Loucy (cell line): ENCODE results near the gene ZFP28.

Experiments
- EZH2phosphoT487 ChIP-seq: fragments of 200-600 bp; IDR thresholded peaks from 2 replicates; pipeline ENCODE4 v1.6.1; 2018; ENCODE audit warnings: antibody characterized with exemption, mild to moderate bottlenecking, moderate library complexity, borderline replicate concordance
- TF ChIP-seq, protein P1 (sequence below): fragments of 200-600 bp; sonication (generic); conservative IDR thresholded peaks from 2 replicates; pipeline ENCODE4 v1.5.1; 2014; ENCODE audit warnings: mild to moderate bottlenecking, antibody characterized with exemption, low read length

DNA sequence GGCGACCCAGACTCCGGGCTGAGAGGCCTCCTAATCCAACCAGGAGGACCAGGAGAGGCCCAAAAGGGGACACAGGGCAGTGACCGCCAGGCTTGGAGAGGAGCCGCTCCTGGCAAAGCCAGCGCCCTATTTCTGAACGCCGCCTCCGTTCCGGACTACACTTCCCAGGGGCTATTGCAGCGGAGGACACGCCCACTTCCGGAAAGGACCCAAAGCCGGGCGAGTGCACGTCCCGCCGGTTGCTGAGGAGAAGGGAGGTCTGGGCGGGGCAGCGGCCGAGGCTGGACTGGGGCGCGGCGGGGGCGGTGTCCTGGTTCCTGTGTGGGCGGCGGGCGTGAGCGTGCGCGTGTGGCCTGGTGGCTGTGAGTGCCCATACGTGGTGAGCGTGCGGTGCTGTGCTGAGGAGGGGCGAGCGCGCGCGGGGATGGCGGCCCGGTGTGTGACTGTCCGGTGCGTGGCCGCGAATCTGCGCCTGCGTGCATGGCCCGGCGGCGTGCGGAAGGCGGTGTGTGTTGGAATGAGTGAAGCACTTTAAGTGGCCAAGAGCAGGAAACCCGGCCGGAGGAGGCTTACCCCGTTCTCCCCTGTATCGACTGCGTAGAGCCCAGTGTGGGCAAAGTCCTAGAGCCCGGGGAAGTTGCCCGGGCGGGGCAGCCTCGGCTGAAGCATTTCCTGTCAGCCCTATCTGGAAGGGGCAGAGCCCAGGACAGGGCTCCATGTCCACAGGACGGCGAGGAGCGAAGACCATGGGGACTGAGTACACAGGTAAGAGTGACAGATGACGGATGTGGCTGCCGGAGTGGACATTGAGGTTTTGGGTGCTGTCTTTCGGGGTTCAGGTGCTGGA is 28.7 kb downstream of the ZFP28 start, which contains the start of gene ZNF470:
- TF ChIP-seq, protein P1, sequence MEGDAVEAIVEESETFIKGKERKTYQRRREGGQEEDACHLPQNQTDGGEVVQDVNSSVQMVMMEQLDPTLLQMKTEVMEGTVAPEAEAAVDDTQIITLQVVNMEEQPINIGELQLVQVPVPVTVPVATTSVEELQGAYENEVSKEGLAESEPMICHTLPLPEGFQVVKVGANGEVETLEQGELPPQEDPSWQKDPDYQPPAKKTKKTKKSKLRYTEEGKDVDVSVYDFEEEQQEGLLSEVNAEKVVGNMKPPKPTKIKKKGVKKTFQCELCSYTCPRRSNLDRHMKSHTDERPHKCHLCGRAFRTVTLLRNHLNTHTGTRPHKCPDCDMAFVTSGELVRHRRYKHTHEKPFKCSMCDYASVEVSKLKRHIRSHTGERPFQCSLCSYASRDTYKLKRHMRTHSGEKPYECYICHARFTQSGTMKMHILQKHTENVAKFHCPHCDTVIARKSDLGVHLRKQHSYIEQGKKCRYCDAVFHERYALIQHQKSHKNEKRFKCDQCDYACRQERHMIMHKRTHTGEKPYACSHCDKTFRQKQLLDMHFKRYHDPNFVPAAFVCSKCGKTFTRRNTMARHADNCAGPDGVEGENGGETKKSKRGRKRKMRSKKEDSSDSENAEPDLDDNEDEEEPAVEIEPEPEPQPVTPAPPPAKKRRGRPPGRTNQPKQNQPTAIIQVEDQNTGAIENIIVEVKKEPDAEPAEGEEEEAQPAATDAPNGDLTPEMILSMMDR = no peak
- TF ChIP-seq EZH2phosphoT487 = no peak
